Hematopoietic multipotent progenitor cell treated with erythropoietin and hydrocortisone succinate and interleukin-3 and kit ligand, for 8 days (in vitro differentiated cells): ENCODE results near the gene TRIL.

Experiments
- DNase-seq: peaks from one replicate; pipeline ENCODE4 v3.0.0-alpha.2; 2015

Gene TRIL

GRCh38 chr7:28937619-28938018, 20.5 kb downstream of the TRIL start:
- DNase-seq = no peak

- no peak for DNase-seq
These were observed 21.0 kb downstream of the TRIL start for GRCh38 chr7:28937103-28937502.

- DNase-seq = no peak
These were observed 24.2 kb downstream of the TRIL start for GRCh38 chr7:28933846-28934320.

GRCh38 chr7:28931565-28931964, 26.6 kb downstream of the TRIL start:
- DNase-seq = no peak

- peak; percentile 87 for DNase-seq
These were observed 31.1 kb downstream of the TRIL start for GRCh38 chr7:28926871-28927597.

- DNase-seq = peak; percentile 87
These were observed 35.4 kb downstream of the TRIL start for GRCh38 chr7:28922624-28923331.

- DNase-seq = peak; percentile 88
These were observed 36.3 kb downstream of the TRIL start for GRCh38 chr7:28921822-28922221.

GRCh38 chr7:28920424-28920823, 37.7 kb downstream of the TRIL start:
- DNase-seq = no peak

- no peak for DNase-seq
These were observed 38.6 kb downstream of the TRIL start for GRCh38 chr7:28919510-28919909.

GRCh38 chr7:28908775-28909174, 49.4 kb downstream of the TRIL start:
- no peak for DNase-seq

- DNase-seq = no peak
These were observed 52.7 kb downstream of the TRIL start for GRCh38 chr7:28905464-28905863.

GRCh38 chr7:28904578-28905048, 53.5 kb downstream of the TRIL start:
- no peak for DNase-seq

GRCh38 chr7:28903730-28904577, 54.2 kb downstream of the TRIL start:
- no peak for DNase-seq
